Activated T-helper 1 cell treated with anti-CD3 and anti-CD28 coated beads, Interleukin-12 subunit alpha, Interleukin-12 subunit beta, Interleukin-2, Interleukin-4 antibody, amounts not matched to agents 30 ng/mL and 10 ng/mL and 1 ng/mL, durations not matched to agents 14 hours and 24 hours and 36 hours (primary cell): Measurements from ENCODE around the gene SSR3. TPM values are rescaled to one million over a fixed set of nuclear protein-coding genes. Genes with fewer than 3 reads are reported as not detected.
A peak's percentile ranks its signal among the peaks of the same experiment; 100 is the strongest.
"Not testable (repeated sequence)": the region's sequence is repeated elsewhere in the genome, so short reads cannot be mapped to it uniquely, and the experiment has no call there.

Experiments
- DNase-seq: peaks from one replicate; pipeline ENCODE4 v3.0.0; 2021; ENCODE audit warnings: low spot score
- H3K27ac Mint-ChIP-seq: one replicate; pipeline ENCODE4 v1.8.0; 2021; ENCODE audit warnings: mild to moderate bottlenecking, mixed read lengths
- H3K27me3 Mint-ChIP-seq: one replicate; pipeline ENCODE4 v1.8.0; 2022; ENCODE audit warnings: mild to moderate bottlenecking, moderate library complexity, mixed read lengths; ENCODE audit not compliant: insufficient read depth
- H3K36me3 Mint-ChIP-seq: one replicate; pipeline ENCODE4 v1.8.0; 2021; ENCODE audit warnings: low read depth, mixed read lengths
- H3K4me1 Mint-ChIP-seq: one replicate; pipeline ENCODE4 v1.8.0; 2021; ENCODE audit warnings: low read depth, mixed read lengths
- H3K4me3 Mint-ChIP-seq: one replicate; pipeline ENCODE4 v1.8.0; 2021; ENCODE audit warnings: mild to moderate bottlenecking, moderate library complexity, mixed read lengths
- H3K9me3 Mint-ChIP-seq: one replicate; pipeline ENCODE4 v1.8.0; 2021; ENCODE audit warnings: mixed read lengths
- intact Hi-C: fragments of 100-400 bp; cut with micrococcal nuclease; formaldehyde crosslinking; loops from one replicate; pipeline ENCODE4 v1.15.1; 2024
- total RNA-seq: library from RNA; stranded (reverse); gene quantifications from 2 replicates; pipeline ENCODE4 v1.2.3, GENCODE V29; 2022

The SSR3 gene
- total RNA-seq, 1 donor from 2014 or later: 149 TPM

DNA sequence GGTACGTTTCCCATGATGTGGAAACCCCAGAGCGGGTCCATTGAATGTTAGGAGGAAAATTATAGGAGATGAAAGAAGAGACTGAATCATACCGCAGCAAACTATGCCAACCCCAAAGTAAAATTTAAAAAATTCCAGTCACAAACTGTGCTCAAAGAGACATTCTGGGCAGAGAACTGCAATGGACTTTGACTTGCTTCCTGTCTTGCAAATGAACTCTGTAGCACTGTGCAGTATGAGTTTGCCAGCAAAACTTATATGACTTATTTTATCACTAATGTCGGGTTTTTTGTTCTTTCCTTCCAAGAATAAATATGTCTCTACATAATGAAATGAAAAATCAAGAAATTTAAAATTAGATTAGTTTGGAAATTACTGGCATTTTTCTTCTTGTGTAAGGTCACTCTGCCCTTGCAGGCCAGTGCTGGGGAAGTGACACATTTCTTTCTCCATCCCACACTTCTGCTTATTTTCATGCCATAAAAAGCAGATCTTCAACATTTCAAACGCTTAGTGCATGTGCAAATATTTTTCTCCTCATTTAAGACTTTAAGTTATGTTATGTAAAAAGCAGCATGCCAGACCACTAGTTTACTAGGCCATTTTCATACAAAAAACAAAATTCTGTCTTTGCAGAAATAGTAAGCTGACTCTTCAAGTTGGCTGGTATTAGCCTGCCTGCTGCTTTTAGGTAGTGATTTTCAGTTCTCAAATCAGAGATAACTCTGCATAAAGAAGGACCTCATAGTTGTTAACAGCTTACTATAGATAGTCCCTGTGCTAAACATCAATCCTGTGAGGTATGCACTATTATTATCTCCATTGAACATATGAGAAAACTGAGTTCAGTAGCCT, 32.2 kb upstream of the SSR3 start:
- DNase-seq: no peak
- Mint-ChIP-seq H3K4me3 (no peak overlapping the region), H3K27ac (peak overlapping the region; percentile 10), H3K4me1 (peaks cover 14% of the 10 kb centered on the region), H3K36me3 (no peaks in the 10 kb centered on the region), H3K27me3 (peaks cover 7% of the 10 kb centered on the region), H3K9me3 (peaks cover 3% of the 10 kb centered on the region)
- intact Hi-C loops: no loop called here

DNA sequence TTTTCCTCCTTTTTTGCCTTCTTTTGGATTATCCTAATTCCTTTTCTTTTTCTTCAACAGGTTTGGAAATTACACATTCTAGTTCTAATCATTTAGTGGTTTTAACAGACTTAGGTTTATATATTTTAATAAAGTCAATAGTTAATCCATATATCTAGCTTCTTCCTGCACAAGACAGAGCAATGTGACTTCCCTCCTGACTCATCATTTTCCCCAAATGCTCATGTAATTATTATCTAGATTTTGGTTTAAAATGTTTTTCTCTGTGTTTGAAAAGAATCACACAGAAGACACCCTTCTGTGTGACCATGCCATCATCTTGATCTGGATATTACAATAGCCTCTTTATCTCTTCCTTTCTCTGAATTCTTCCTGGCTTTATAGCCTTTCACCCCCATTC, 28.6 kb upstream of the SSR3 start:
- Mint-ChIP-seq H3K4me3 (no peak overlapping the region), H3K36me3 (no peaks in the 10 kb centered on the region), H3K9me3 (no peaks in the 10 kb centered on the region), H3K27me3 (peaks cover 10% of the 10 kb centered on the region), H3K4me1 (peaks cover 14% of the 10 kb centered on the region), H3K27ac (no peak overlapping the region)
- no peak for DNase-seq
- intact Hi-C loops: no loop called here

- Mint-ChIP-seq H3K9me3 (no peaks in the 10 kb centered on the region), H3K4me1 (peaks cover 14% of the 10 kb centered on the region), H3K27me3 (peaks cover 10% of the 10 kb centered on the region), H3K27ac (no peak overlapping the region), H3K4me3 (no peak overlapping the region), H3K36me3 (no peaks in the 10 kb centered on the region)
- no peak for DNase-seq
- intact Hi-C loops: no loop called here
Measured at GRCh38 chr3:156582532-156583183, 27.7 kb upstream of the SSR3 start.

- DNase-seq: no peak
- H3K9me3 Mint-ChIP-seq: no peaks in the 10 kb centered on the region
- no peaks in the 10 kb centered on the region for H3K36me3 Mint-ChIP-seq
- H3K4me1 Mint-ChIP-seq: peaks cover 14% of the 10 kb centered on the region
- peaks cover 13% of the 10 kb centered on the region for H3K27me3 Mint-ChIP-seq
- H3K4me3 Mint-ChIP-seq: no peak overlapping the region
- no peak overlapping the region for H3K27ac Mint-ChIP-seq
- intact Hi-C loops: no loop called here
Measured at GRCh38 chr3:156581954-156582353, 27.0 kb upstream of the SSR3 start.

DNA sequence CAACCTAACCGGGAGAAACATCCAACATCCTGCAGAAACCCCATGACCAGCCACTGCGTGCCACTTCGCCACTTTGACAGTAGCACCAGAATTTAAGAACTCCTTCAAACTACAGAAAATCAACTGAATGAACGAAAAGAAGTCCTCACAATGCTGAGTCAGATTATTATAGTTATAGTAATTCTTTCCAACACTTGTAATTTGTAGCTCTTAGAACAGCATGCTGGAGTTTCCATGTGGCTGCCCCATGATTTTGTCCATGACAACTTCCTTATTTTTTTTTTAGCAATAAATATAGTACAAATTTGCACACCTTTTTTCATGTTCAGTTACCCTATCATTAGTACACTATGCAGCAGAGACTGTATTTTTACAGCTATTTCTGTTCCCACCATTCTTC, 26.1 kb upstream of the SSR3 start:
- H3K27me3 Mint-ChIP-seq: peaks cover 19% of the 10 kb centered on the region
- no peak overlapping the region for H3K27ac Mint-ChIP-seq
- no peaks in the 10 kb centered on the region for H3K36me3 Mint-ChIP-seq
- H3K4me3 Mint-ChIP-seq: no peak overlapping the region
- no peaks in the 10 kb centered on the region for H3K9me3 Mint-ChIP-seq
- no peak for DNase-seq
- peaks cover 14% of the 10 kb centered on the region for H3K4me1 Mint-ChIP-seq
- intact Hi-C loops: no loop called here

DNA sequence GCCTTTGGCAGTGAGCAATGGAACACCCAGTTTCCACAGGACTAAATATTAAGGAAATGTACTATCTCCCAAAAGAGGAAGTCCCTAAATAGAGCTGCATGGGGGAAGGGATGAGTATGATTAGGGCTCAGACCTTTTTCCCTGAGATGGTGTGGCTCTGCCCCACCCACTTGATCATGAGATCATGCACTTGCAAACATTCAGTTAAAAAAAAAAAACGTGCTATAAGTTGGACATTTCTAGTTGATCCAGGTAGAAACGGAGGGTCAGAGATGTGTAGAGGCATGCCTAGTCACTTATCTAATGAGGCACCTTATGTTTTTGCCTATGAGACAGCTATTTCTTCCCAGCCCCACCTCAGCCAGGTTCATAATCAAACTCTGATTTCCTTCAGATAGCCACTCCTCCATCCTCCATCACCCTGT, 24.5 kb upstream of the SSR3 start:
- DNase-seq: no peak
- Mint-ChIP-seq H3K9me3 (no peaks in the 10 kb centered on the region), H3K4me3 (no peak overlapping the region), H3K4me1 (peaks cover 14% of the 10 kb centered on the region), H3K27ac (no peak overlapping the region), H3K27me3 (peaks cover 33% of the 10 kb centered on the region), H3K36me3 (no peaks in the 10 kb centered on the region)
- intact Hi-C loops: no loop called here

GRCh38 chr3:156577736-156578135, 22.8 kb upstream of the SSR3 start:
- DNase-seq: no peak
- intact Hi-C loops: no loop called here
- H3K27me3 Mint-ChIP-seq: peaks cover 46% of the 10 kb centered on the region

GRCh38 chr3:156576651-156577348, 21.9 kb upstream of the SSR3 start:
- no peaks in the 10 kb centered on the region for H3K36me3 Mint-ChIP-seq
- intact Hi-C loops: no loop called here
- peaks cover 45% of the 10 kb centered on the region for H3K27me3 Mint-ChIP-seq
- DNase-seq: no peak
- H3K27ac Mint-ChIP-seq: no peak overlapping the region
- H3K4me3 Mint-ChIP-seq: no peak overlapping the region
- no peaks in the 10 kb centered on the region for H3K9me3 Mint-ChIP-seq
- H3K4me1 Mint-ChIP-seq: no peaks in the 10 kb centered on the region

More at GRCh38 chr3:156577736-156578135, 22.8 kb upstream of the SSR3 start:
- Mint-ChIP-seq H3K9me3 (no peaks in the 10 kb centered on the region), H3K36me3 (no peaks in the 10 kb centered on the region), H3K27ac (no peak overlapping the region), H3K4me1 (peaks cover 4% of the 10 kb centered on the region), H3K4me3 (no peak overlapping the region)

- Mint-ChIP-seq H3K4me1 (no peaks in the 10 kb centered on the region), H3K36me3 (no peaks in the 10 kb centered on the region), H3K27ac (no peak overlapping the region), H3K4me3 (no peak overlapping the region), H3K9me3 (no peaks in the 10 kb centered on the region), H3K27me3 (peaks cover 46% of the 10 kb centered on the region)
- no peak for DNase-seq
- intact Hi-C loops: no loop called here
Measured at GRCh38 chr3:156576051-156576450, 21.1 kb upstream of the SSR3 start.

- no peaks in the 10 kb centered on the region for H3K36me3 Mint-ChIP-seq
- intact Hi-C loops: no loop called here
- no peak overlapping the region for H3K4me3 Mint-ChIP-seq
Measured at GRCh38 chr3:156575641-156576040, 20.7 kb upstream of the SSR3 start.

DNA sequence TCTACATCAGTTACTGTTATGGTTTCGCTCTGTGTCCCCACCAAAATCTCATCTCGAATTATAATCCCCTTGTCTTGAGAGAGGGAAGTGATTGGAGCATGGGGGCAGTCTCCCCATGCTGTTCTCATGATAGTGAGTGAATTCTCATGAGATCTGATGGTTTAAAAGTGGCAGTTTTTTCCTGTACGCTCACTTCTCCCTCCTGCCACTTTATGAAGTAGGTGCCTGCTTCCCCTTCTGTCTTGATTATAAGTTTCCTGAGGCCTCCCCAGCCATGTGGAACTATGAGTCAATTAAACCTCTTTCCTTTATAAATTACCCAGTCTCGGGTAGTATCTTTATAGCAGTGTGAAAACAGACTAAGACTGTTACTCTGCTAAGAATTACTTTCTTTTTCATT, 15.0 kb upstream of the SSR3 start:
- H3K4me3 Mint-ChIP-seq, H3K4me1 Mint-ChIP-seq, H3K9me3 Mint-ChIP-seq, intact Hi-C loops, DNase-seq, H3K36me3 Mint-ChIP-seq, H3K27ac Mint-ChIP-seq: not testable (repeated sequence)
- peaks cover 24% of the 10 kb centered on the region for H3K27me3 Mint-ChIP-seq

More at GRCh38 chr3:156575641-156576040, 20.7 kb upstream of the SSR3 start:
- no peak for DNase-seq
- no peaks in the 10 kb centered on the region for H3K9me3 Mint-ChIP-seq
- no peak overlapping the region for H3K27ac Mint-ChIP-seq
- no peaks in the 10 kb centered on the region for H3K4me1 Mint-ChIP-seq
- peaks cover 46% of the 10 kb centered on the region for H3K27me3 Mint-ChIP-seq

DNA sequence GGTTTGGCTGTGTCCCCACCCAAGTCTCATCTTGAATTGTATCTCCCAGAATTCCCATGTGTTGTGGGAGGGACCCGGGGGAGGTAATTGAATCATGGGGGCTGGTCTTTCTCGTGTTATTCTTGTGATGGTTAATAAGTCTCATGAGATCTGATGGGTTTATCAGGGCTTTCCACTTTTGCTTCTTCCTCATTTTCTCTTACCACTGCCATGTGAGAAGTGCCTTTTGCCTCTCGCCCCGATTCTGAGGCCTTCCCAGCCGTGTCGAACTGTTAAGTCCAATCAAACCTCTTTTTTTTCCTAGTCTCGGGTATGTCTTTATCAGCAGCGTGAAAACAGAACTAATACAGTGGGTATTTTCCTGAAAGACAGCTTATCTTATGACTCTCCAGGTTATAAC, 14.1 kb upstream of the SSR3 start:
- DNase-seq, intact Hi-C loops: not testable (repeated sequence)

More for the DNA sequence above, 14.1 kb upstream of the SSR3 start:
- H3K4me1 Mint-ChIP-seq, H3K4me3 Mint-ChIP-seq, H3K36me3 Mint-ChIP-seq, H3K27ac Mint-ChIP-seq, H3K9me3 Mint-ChIP-seq: not testable (repeated sequence)
- peaks cover 16% of the 10 kb centered on the region for H3K27me3 Mint-ChIP-seq
